ENCODE data around the gene FXYD6. TPM values are rescaled to one million over a fixed set of nuclear protein-coding genes. Genes with fewer than 3 reads are reported as not detected.

FXYD6 gene
- total RNA-seq, 4 donors from 2014 or later = 7.6 to 20.0 (median 13.9) TPM

- TF ChIP-seq CTCF (IDR thresholded peaks at IDR 0.05; ENCODE audit: low read depth) = no peak
Measured at GRCh38 chr11:117892651-117893050, 16.2 kb upstream of the FXYD6 start.

GRCh38 chr11:117891362-117891761, 14.9 kb upstream of the FXYD6 start:
- no peak for TF ChIP-seq CTCF (IDR thresholded peaks at IDR 0.05; ENCODE audit: low read depth)

DNA sequence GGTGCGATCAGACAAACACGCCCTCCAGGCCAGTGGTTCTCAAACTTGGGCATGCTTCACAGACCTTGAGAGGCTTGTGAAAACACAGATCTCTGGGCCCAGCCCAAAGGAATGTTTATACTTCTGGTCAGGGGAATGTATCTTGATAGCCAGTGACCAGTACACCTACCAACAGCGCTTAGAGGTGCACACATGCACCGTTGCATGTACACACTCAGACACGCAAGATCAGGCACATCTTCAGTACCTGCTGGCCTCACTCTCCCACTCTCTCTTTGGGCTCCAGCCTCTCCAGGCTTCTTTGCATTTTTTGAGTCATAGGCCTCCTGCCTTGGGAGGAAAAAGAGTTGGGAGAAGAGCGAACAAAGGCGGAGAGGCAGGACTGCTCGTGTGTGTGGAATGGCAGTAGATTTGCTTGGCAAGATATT, 11.7 kb upstream of the FXYD6 start:
- no peak for TF ChIP-seq CTCF (IDR thresholded peaks at IDR 0.05; ENCODE audit: low read depth)

GRCh38 chr11:117887431-117888138, 11.1 kb upstream of the FXYD6 start:
- TF ChIP-seq CTCF (IDR thresholded peaks at IDR 0.05; ENCODE audit: low read depth) = no peak

GRCh38 chr11:117885777-117886176, 9.3 kb upstream of the FXYD6 start:
- no peak for TF ChIP-seq CTCF (IDR thresholded peaks at IDR 0.05; ENCODE audit: low read depth)

DNA sequence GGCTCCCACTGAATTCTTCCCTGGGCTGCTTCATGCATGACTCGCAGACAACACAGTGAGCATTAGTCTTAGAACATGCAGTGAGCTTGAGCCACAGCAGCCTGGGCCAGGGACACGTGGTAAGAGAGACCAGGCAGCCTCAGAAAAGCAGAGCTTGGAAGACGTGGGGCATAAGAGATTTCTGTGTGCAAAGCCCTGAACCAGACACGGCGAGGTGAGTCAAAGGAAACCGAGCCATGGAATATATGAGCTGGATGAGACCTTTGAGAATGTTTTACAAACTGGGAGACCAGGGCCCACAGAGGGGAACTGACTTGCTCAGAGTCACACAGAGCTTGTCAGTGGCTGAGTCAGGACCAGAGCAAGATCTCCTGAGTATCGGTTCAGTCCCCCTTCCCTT, 8.5 kb upstream of the FXYD6 start:
- no peak for TF ChIP-seq CTCF (IDR thresholded peaks at IDR 0.05; ENCODE audit: low read depth)

DNA sequence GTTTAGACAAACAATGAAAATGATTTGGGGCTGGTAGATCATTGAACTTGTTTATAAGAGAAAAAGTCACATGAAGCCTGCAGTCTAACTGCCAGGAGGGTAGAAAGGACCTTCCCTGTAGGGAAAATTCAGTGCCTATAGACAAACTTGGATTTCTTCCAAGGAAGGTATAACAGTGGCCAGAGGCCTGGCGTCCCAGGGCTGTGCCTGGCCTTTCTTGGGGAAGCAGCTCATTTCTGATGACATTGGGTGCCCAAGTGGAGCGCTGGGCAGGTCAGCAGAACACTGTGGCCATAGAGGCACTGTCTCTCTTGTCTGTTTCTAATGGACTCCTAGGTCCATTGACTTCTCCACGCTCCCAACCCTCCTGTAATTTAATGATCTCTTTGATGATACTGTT, 6.6 kb upstream of the FXYD6 start:
- no peak for TF ChIP-seq CTCF (IDR thresholded peaks at IDR 0.05; ENCODE audit: low read depth)

Data from subcutaneous adipose tissue (tissue), 4 donors.